Muscle layer of colon (tissue), 2 donors: Measurements from ENCODE around the gene DGKZ.
"Not testable (repeated sequence)": the region's sequence is repeated elsewhere in the genome, so short reads cannot be mapped to it uniquely, and the experiment has no call there.

Source experiments
- H3K27ac ChIP-seq: one replicate; pipeline ENCODE4 v1.7.0; 2013; ENCODE audit warnings: low read depth, mild to moderate bottlenecking, low read length, moderate library complexity
- H3K27me3 ChIP-seq, 2 donors: one replicate each; pipeline ENCODE4 v1.7.0; 2013; ENCODE audit warnings: low read length in 2 of 2, mild to moderate bottlenecking in 2 of 2; ENCODE audit not compliant: insufficient read depth in 2 of 2, control insufficient read depth in 1 of 2
- H3K36me3 ChIP-seq: one replicate; pipeline ENCODE4 v1.7.0; 2013; ENCODE audit warnings: mild to moderate bottlenecking, low read length; ENCODE audit not compliant: insufficient read depth
- H3K4me1 ChIP-seq: one replicate; pipeline ENCODE4 v1.7.0; 2013; ENCODE audit warnings: mild to moderate bottlenecking, low read length; ENCODE audit not compliant: insufficient read depth
- H3K4me3 ChIP-seq, 2 donors: one replicate each; pipeline ENCODE4 v1.7.0; 2013; ENCODE audit warnings: low read length in 2 of 2, low read depth in 1 of 2, mild to moderate bottlenecking in 1 of 2, moderate library complexity in 1 of 2
- H3K9ac ChIP-seq: one replicate; pipeline ENCODE4 v1.7.0; 2013; ENCODE audit warnings: low read length
- H3K9me3 ChIP-seq: one replicate; pipeline ENCODE4 v1.7.0; 2013; ENCODE audit warnings: mild to moderate bottlenecking, low read length
- donor health status: abdominal sarcoma.
- donor health status: Adenocarcinoma of cecum.

DGKZ gene, protein sequence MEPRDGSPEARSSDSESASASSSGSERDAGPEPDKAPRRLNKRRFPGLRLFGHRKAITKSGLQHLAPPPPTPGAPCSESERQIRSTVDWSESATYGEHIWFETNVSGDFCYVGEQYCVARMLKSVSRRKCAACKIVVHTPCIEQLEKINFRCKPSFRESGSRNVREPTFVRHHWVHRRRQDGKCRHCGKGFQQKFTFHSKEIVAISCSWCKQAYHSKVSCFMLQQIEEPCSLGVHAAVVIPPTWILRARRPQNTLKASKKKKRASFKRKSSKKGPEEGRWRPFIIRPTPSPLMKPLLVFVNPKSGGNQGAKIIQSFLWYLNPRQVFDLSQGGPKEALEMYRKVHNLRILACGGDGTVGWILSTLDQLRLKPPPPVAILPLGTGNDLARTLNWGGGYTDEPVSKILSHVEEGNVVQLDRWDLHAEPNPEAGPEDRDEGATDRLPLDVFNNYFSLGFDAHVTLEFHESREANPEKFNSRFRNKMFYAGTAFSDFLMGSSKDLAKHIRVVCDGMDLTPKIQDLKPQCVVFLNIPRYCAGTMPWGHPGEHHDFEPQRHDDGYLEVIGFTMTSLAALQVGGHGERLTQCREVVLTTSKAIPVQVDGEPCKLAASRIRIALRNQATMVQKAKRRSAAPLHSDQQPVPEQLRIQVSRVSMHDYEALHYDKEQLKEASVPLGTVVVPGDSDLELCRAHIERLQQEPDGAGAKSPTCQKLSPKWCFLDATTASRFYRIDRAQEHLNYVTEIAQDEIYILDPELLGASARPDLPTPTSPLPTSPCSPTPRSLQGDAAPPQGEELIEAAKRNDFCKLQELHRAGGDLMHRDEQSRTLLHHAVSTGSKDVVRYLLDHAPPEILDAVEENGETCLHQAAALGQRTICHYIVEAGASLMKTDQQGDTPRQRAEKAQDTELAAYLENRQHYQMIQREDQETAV

DNA sequence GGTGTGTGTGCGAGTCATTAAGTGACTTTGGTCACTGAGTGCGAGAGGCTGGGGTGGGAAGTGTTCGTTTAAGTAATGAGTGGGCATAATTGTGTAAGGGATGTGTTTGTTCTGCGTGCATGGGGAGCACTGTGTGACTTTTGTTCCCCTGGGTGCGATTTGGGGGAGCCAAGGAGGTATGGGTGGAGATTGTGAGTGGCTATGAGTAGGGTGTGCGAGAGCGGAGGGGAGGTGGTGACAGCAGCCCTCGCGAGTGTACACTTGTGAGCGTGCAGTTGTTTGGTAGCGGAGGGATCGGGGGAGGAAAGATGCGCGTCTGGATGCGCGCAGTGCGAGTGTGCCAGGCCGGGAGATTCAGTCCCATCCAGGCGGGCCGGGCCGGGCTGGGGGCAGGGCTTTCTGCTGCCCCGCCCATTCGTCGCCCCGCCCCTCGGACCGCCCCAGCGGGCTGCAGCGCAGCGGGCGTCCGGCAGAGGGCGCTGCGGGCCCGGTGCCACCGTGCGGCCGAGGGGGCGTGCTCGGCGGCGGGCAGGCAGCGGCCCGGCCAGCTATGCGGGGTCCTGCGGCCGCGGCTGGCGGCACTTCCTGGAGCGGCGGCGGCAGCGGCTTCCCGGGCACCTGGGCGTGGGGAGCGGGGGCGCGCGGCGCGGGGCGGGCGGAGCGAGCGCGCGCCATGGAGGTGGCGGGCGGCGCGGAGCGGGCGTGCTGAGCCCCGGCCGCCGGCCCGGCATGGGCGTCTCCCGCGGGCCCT is at the start of gene DGKZ:
DGKZ (plus strand) TSS at position 578 of the 751 bp plus-strand sequence. CDS start 197 bp downstream, outside the sequence.
- H3K9ac ChIP-seq, result peak within 1 kb of the TSS; percentile 50
- no peaks in the 10 kb centered on the region for H3K27me3 ChIP-seq
- H3K4me1 ChIP-seq, result peaks cover 29% of the 10 kb centered on the region
- H3K4me3 ChIP-seq, result peak within 1 kb of the TSS; percentile 74 to 84
- H3K27ac ChIP-seq, result no peak within 1 kb of the TSS
- H3K36me3 ChIP-seq, result no peaks in the 10 kb centered on the region
- no peaks in the 10 kb centered on the region for H3K9me3 ChIP-seq

DNA sequence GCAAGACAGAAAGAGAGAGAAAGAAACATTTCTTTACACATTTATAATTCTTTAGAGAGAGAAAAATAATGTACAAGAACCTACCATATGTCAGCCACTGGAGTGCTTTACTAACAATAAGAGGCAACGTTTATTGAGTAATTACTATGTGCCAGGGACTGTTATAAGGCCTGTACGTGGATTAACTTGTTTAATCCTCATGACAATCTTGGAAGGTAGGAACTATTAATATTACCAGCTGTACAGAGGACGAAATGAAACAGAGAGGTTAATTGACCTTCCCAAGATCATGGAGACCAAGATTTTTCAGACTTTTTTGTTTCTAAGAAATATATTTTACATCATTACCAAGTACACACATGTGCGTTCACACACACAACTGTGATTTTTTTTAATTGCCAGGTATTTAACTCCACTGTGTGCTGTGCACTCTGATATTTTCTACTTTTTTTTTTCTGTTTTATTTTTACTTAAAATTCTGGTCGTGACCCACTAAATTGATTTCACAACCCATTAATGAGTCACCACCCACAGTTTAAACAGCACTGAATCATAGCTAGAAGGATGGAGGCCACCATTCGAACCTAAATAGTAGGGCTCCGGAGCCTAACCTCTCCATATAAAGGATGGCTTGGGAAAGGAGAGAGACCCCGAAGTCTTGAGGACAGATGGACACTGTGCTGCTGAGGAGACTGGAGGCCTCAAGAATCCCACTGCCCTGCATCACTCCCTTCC is 48.4 kb upstream of the DGKZ start:
- peaks cover 25% of the 10 kb centered on the region for H3K4me1 ChIP-seq
- no peak overlapping the region for H3K27ac ChIP-seq

DNA sequence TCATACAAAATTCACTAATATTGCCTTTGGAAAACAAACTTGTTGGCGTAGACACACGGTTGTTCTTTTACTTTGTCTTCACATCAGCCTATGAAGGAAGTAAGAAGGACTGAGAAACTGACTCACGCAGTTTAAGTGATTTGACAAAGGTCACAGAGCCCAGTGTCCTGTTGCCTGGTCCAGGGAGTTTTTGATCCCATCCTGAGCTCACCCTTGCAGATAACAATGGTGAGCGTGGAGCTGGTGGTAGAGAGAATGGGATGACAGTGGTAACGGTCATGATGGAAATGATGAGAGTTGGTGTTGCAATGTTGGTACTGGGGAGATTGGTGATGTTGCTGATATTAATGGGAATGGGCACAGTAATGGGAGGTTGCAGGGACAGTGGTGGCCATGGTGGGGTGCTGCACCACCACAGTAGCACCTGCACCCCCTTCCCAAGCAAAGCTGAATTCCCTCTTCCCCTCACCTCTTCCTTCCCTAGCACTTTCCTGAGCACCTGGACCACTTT is 47.8 kb upstream of the DGKZ start:
- no peak overlapping the region for H3K9ac ChIP-seq
- no peak overlapping the region for H3K27ac ChIP-seq
- no peaks in the 10 kb centered on the region for H3K27me3 ChIP-seq
- H3K4me3 ChIP-seq, result no peak overlapping the region
- peaks cover 22% of the 10 kb centered on the region for H3K4me1 ChIP-seq
- no peaks in the 10 kb centered on the region for H3K9me3 ChIP-seq
- no peaks in the 10 kb centered on the region for H3K36me3 ChIP-seq

More for the DNA sequence above, 48.4 kb upstream of the DGKZ start:
- Histone ChIP-seq H3K9ac (no peak overlapping the region), H3K27me3 (no peaks in the 10 kb centered on the region), H3K36me3 (no peaks in the 10 kb centered on the region), H3K9me3 (no peaks in the 10 kb centered on the region), H3K4me3 (no peak overlapping the region)

DNA sequence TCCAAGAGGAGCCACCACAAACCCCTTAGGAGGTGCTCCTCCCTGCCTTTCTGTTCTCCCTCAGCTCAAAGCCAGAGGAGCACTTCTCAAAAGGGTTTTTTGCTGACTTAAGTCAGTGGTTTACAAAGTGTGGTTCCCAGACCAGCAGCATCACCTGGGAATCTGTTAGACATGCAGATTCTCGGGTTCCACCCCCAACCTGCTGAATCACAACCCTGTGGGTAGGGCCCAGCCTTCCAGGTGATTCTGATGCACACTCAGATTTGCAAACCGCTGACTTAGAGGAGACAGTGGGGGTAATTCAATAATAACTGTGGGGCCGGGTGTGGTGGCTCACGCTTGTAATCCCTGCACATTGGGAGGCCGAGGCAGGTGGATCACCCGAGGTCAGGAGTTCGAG is 47.0 kb upstream of the DGKZ start:
- H3K4me1 ChIP-seq, result peaks cover 17% of the 10 kb centered on the region
- no peaks in the 10 kb centered on the region for H3K27me3 ChIP-seq
- no peaks in the 10 kb centered on the region for H3K36me3 ChIP-seq
- no peak overlapping the region for H3K27ac ChIP-seq
- no peak overlapping the region for H3K9ac ChIP-seq
- no peaks in the 10 kb centered on the region for H3K9me3 ChIP-seq
- H3K4me3 ChIP-seq, result no peak overlapping the region

DNA sequence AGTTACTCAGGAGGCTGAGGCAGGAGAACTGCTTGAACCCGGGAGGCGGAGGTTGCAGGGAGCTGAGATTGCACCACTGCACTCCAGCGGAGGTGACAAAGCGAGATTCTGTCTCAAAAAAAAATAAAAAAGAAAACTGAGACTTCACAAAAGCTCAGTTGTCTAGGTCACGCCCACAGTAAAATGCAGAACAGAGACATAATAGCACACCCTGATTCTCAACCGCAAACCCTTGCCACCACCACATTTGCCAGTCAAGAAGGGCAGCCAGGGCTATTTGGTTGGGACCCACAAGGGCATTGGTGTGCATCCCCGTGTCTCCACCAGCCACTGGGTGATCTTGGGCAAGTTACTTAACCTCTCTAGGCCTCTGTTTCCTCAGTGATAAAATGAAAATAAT is 44.4 kb upstream of the DGKZ start:
- Histone ChIP-seq H3K4me1 (no peaks in the 10 kb centered on the region), H3K4me3 (no peak overlapping the region), H3K36me3 (no peaks in the 10 kb centered on the region), H3K9ac (no peak overlapping the region), H3K27me3 (no peaks in the 10 kb centered on the region), H3K9me3 (no peaks in the 10 kb centered on the region), H3K27ac (no peak overlapping the region)

- not testable (repeated sequence) for H3K27me3 ChIP-seq, H3K36me3 ChIP-seq, H3K27ac ChIP-seq, H3K9ac ChIP-seq, H3K4me3 ChIP-seq, H3K4me1 ChIP-seq, H3K9me3 ChIP-seq
Measured at GRCh38 chr11:46304036-46304435, 43.2 kb upstream of the DGKZ start.

DNA sequence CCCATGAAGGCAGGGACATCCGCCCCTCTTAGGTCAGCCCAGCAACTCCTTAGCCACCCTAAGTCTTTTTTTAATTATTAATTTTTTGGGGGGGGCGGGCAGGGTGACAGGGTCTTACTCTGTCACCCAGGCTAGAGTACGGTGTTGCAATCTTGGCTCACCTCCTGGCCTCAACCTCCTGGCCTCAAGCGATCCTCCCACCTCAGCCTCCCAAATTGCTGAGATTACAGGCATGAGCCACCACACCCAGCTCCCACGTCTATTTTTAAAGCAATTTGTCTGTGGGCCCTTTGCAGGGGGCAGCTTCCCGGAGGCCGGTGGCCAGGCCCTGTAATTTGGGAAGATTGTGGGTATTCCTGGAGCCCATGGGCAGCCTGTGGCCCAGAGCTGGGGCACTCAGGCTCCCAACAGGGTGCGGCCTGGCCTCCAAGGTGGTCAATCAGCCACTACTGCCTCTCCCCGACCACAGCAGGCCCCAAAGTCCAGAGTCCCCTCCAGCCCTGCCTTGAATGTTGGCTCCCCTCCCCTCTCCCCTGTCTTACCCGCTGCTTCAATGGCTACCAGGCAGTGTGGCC is 42.6 kb upstream of the DGKZ start:
- Histone ChIP-seq H3K27me3 (no peaks in the 10 kb centered on the region), H3K27ac (no peak overlapping the region), H3K4me3 (no peak overlapping the region), H3K9me3 (no peaks in the 10 kb centered on the region), H3K9ac (no peak overlapping the region), H3K4me1 (peaks cover 9% of the 10 kb centered on the region), H3K36me3 (no peaks in the 10 kb centered on the region)

DNA sequence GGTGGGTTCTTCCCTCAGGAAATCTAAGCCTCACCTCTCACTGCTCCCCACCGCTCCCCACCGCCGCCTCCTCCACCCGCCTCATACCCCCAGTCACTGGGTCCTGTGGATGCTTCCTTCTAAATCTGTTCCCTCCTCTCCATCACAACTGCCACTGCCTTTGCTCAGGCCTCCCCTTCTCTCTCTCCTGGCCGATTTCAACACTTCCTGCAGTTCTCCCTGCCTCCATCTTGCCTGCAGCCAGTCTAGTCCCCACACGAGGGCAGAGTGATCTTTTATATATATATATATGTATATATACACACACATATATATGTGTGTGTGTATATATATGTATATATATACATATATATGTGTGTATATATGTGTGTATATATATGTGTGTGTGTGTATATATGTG is 42.0 kb upstream of the DGKZ start:
- Histone ChIP-seq H3K36me3 (no peaks in the 10 kb centered on the region), H3K9me3 (no peaks in the 10 kb centered on the region), H3K4me3 (no peak overlapping the region), H3K27ac (no peak overlapping the region), H3K27me3 (no peaks in the 10 kb centered on the region), H3K4me1 (peaks cover 9% of the 10 kb centered on the region), H3K9ac (no peak overlapping the region)

GRCh38 chr11:46306296-46306853 is 40.9 kb upstream of the DGKZ start:
- Histone ChIP-seq H3K4me3 (no peak overlapping the region), H3K9ac (no peak overlapping the region), H3K9me3 (no peaks in the 10 kb centered on the region), H3K4me1 (peaks cover 9% of the 10 kb centered on the region), H3K27ac (no peak overlapping the region), H3K27me3 (no peaks in the 10 kb centered on the region), H3K36me3 (no peaks in the 10 kb centered on the region)

DNA sequence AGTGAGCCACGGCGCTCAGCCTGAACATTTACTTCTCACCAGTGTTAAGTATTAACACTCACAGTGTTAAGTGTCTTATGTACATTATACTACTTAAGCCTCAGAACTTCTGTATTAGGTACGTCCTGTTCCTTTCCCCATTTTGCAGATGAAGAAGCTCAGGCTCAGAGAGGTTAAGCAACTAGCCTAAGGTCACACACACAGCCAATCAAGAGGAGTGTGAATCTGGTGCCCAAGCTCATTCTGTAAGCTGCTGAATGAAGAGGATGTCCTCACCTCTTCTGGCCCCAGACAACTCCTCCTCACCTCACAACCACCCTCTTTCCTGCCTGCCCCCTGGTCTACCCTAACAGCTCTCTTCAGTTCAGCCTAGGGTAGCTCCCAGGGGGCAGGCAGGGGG is 39.9 kb upstream of the DGKZ start:
- H3K9me3 ChIP-seq, result no peaks in the 10 kb centered on the region
- H3K27ac ChIP-seq, result no peak overlapping the region
- H3K4me3 ChIP-seq, result no peak overlapping the region
- peaks cover 9% of the 10 kb centered on the region for H3K4me1 ChIP-seq
- no peaks in the 10 kb centered on the region for H3K36me3 ChIP-seq
- no peak overlapping the region for H3K9ac ChIP-seq
- no peaks in the 10 kb centered on the region for H3K27me3 ChIP-seq
